ENCODE results near the gene PEX14.

The PEX14 gene

GRCh38 chr1:10592373-10592772 lies 117.6 kb downstream of the PEX14 start:
- TF ChIP-seq CTCF (IDR thresholded peaks at IDR 0.05; ENCODE audit: insufficient read depth, low read depth, low read length, missing control alignments), result no peak
- no peak for DNase-seq (ENCODE audit: low read depth)
- no peak overlapping the region for H3K4me3 ChIP-seq (ENCODE audit: low read length)

GRCh38 chr1:10593750-10594149 lies 119.0 kb downstream of the PEX14 start:
- H3K4me3 ChIP-seq (ENCODE audit: low read length), result no peak overlapping the region
- TF ChIP-seq CTCF (IDR thresholded peaks at IDR 0.05; ENCODE audit: insufficient read depth, low read depth, low read length, missing control alignments), result no peak
- no peak for DNase-seq (ENCODE audit: low read depth)

GRCh38 chr1:10594595-10595223 lies 120.0 kb downstream of the PEX14 start:
- DNase-seq (ENCODE audit: low read depth), result no peak

GRCh38 chr1:10596780-10597179 lies 122.0 kb downstream of the PEX14 start:
- no peak for DNase-seq (ENCODE audit: low read depth)
- no peak for TF ChIP-seq CTCF (IDR thresholded peaks at IDR 0.05; ENCODE audit: insufficient read depth, low read depth, low read length, missing control alignments)
- no peak overlapping the region for H3K4me3 ChIP-seq (ENCODE audit: low read length)

More at GRCh38 chr1:10594595-10595223, 120.0 kb downstream of the PEX14 start:
- TF ChIP-seq CTCF (IDR thresholded peaks at IDR 0.05; ENCODE audit: insufficient read depth, low read depth, low read length, missing control alignments), result no peak
- no peak overlapping the region for H3K4me3 ChIP-seq (ENCODE audit: low read length)

- no peak for TF ChIP-seq CTCF (IDR thresholded peaks at IDR 0.05; ENCODE audit: insufficient read depth, low read depth, low read length, missing control alignments)
- H3K4me3 ChIP-seq (ENCODE audit: low read length), result no peak overlapping the region
- no peak for DNase-seq (ENCODE audit: low read depth)
Observed at GRCh38 chr1:10597492-10598388, 123.0 kb downstream of the PEX14 start.

GRCh38 chr1:10598389-10598702 lies 123.6 kb downstream of the PEX14 start:
- no peak for TF ChIP-seq CTCF (IDR thresholded peaks at IDR 0.05; ENCODE audit: insufficient read depth, low read depth, low read length, missing control alignments)
- no peak overlapping the region for H3K4me3 ChIP-seq (ENCODE audit: low read length)
- peak; percentile 18 for DNase-seq (ENCODE audit: low read depth)
